ENCODE data around the gene ANXA1. TPM values are rescaled to one million over a fixed set of nuclear protein-coding genes. Genes with fewer than 3 reads are reported as not detected.
"Not testable (repeated sequence)": the region's sequence is repeated elsewhere in the genome, so short reads cannot be mapped to it uniquely, and the experiment has no call there.

Gene ANXA1, protein sequence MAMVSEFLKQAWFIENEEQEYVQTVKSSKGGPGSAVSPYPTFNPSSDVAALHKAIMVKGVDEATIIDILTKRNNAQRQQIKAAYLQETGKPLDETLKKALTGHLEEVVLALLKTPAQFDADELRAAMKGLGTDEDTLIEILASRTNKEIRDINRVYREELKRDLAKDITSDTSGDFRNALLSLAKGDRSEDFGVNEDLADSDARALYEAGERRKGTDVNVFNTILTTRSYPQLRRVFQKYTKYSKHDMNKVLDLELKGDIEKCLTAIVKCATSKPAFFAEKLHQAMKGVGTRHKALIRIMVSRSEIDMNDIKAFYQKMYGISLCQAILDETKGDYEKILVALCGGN
- 10 to 100 TPM; 88.2 to 90.8 TPM for total RNA-seq

DNA sequence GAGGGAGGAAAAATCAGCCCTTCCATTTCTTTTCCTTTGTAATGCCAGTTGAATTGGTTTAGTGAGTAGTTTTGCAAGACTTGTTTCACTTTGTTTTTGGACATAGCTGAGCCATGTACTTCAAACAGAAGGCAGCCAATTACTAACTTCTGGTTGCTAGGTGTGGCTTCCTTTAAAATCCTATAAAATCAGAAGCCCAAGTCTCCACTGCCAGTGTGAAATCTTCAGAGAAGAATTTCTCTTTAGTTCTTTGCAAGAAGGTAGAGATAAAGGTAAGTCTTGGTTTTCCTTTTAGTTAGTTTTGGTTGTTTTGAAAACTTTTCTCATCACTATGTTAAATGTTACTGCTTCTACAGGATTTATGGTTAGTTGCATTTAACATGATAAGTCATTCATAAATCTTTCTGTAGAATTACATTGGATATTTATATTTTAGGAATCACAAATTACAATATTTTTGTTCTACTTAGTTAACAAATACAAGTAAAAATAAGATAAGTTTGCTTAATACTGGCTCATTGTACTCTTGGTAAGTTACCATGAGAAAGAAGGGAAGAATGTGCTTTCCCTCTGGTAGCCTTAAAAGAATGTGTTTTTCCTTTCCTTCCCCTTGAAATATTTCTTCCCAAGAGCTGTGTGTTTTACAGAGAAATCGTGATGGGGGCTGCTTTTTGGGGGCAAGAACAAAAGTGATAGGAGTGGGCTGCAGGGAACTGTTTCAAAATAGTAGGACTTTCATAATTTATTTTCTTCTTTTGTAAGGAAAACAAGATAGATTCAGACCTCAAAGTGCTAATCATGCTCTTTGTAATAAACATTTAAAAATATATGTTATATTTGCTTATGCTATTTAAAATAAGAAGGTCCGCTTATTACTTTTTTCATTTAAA is at the start of gene ANXA1:
TSS of gene ANXA1 (plus strand) at position 213 of the 890 bp plus-strand sequence. CDS start 6,671 bp downstream, outside the sequence.
- DNase-seq (no peak), ATAC-seq (peak; percentile 59)
- CTCF ChIA-PET, result interaction anchor here (0.7 to 2.7 kb wide), 7 partner anchors 19 to 45 kb away, joined by 3 to 14 read pairs (median 4); no protein-coding TSS in a partner anchor
- Mint-ChIP-seq H3K9me3 (ENCODE audit: insufficient read depth) (no peaks in the 10 kb centered on the region), H3K36me3 (ENCODE audit: low read depth) (peaks cover 20% of the 10 kb centered on the region), H3K27me3 (ENCODE audit: low read depth) (no peaks in the 10 kb centered on the region), H3K27ac (peak within 1 kb of the TSS; percentile 86), H3K4me3 (peak within 1 kb of the TSS; percentile 88), H3K4me1 (ENCODE audit: low read depth) (peaks cover 76% of the 10 kb centered on the region)
- POLR2A ChIA-PET, result interaction anchor here (0.8 to 2.7 kb wide), 4 partner anchors 10 to 928 kb away, joined by 3 to 11 read pairs (median 4); partner anchors contain the start of gene ZFAND5

DNA sequence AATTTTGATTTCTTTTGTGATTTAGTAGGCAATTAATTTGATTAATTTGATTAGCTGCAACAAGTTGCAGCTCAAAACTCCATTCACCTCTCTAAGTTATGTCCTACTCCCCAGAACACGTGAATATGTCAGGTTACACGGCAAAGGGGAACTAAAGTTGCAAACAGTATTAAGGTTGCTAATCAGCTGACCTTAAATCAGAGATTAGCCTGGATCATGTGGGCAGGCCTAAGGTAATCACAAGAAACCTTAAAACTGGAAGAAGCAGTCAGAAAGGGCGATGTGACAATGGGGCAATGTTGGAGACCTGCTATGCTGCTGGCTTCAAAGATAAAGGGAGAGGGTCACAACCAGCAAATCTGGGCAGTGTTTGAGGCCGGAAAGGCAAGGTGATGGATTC is 47.3 kb upstream of the ANXA1 start:
- ATAC-seq, result no peak
- H3K27me3 Mint-ChIP-seq (ENCODE audit: low read depth), result peaks cover 7% of the 10 kb centered on the region
- no peak overlapping the region for H3K27ac Mint-ChIP-seq
- H3K9me3 Mint-ChIP-seq (ENCODE audit: insufficient read depth), result no peaks in the 10 kb centered on the region
- no peak for DNase-seq
- H3K36me3 Mint-ChIP-seq (ENCODE audit: low read depth), result no peaks in the 10 kb centered on the region
- H3K4me3 Mint-ChIP-seq, result no peak overlapping the region
- POLR2A ChIA-PET, result no interaction called here
- CTCF ChIA-PET, result interaction anchor here (1.2 kb wide), 1 partner anchor 77 kb away, joined by 3 read pairs; no protein-coding TSS in a partner anchor
- no peaks in the 10 kb centered on the region for H3K4me1 Mint-ChIP-seq (ENCODE audit: low read depth)

- H3K4me3 Mint-ChIP-seq, result no peak overlapping the region
- ATAC-seq, result no peak
- H3K4me1 Mint-ChIP-seq (ENCODE audit: low read depth), result no peaks in the 10 kb centered on the region
- H3K9me3 Mint-ChIP-seq (ENCODE audit: insufficient read depth), result no peaks in the 10 kb centered on the region
- DNase-seq, result no peak
- ChIA-PET POLR2A (no interaction called here), CTCF (no interaction called here)
- no peaks in the 10 kb centered on the region for H3K36me3 Mint-ChIP-seq (ENCODE audit: low read depth)
- no peak overlapping the region for H3K27ac Mint-ChIP-seq
- H3K27me3 Mint-ChIP-seq (ENCODE audit: low read depth), result peaks cover 7% of the 10 kb centered on the region
Observed at GRCh38 chr9:73104921-73105320, 46.7 kb upstream of the ANXA1 start.

GRCh38 chr9:73107489-73108069 is 44.1 kb upstream of the ANXA1 start:
- ATAC-seq (peak; percentile 93), DNase-seq (peak; percentile 76)
- H3K27me3 Mint-ChIP-seq (ENCODE audit: low read depth); H3K36me3 Mint-ChIP-seq (ENCODE audit: low read depth); H3K27ac Mint-ChIP-seq; POLR2A ChIA-PET; H3K9me3 Mint-ChIP-seq (ENCODE audit: insufficient read depth); H3K4me3 Mint-ChIP-seq; H3K4me1 Mint-ChIP-seq (ENCODE audit: low read depth): not testable (repeated sequence)
- CTCF ChIA-PET, result interaction anchor here (0.6 to 8.6 kb wide), 26 partner anchors 9 to 1178 kb away, joined by 3 to 124 read pairs (median 4); partner anchors contain the start of gene ANXA1

DNA sequence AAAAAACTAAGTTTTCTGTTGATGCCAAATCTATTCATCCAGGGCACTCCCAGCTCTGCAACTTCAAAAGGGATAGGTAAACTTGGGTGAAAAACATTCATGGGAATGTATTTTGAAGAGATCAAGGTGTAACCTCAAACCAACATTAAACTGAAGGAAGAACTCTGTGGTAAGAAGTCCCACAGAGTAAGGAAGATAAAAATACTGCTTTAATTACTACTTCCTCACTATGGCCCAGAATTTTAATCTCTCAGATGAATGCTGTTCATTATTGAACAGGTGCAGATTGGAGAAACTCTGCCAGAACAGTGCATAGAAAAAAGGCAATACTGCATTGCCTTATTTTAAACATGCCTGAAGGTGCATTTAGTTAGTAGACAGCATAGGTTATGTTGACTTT is 37.6 kb upstream of the ANXA1 start:
- peaks cover 31% of the 10 kb centered on the region for H3K4me1 Mint-ChIP-seq (ENCODE audit: low read depth)
- no peak for DNase-seq
- H3K27ac Mint-ChIP-seq, result no peak overlapping the region
- no peaks in the 10 kb centered on the region for H3K36me3 Mint-ChIP-seq (ENCODE audit: low read depth)
- POLR2A ChIA-PET, result interaction anchor here (1.0 kb wide), 1 partner anchor 63 kb away, joined by 3 read pairs; no protein-coding TSS in a partner anchor
- H3K27me3 Mint-ChIP-seq (ENCODE audit: low read depth), result no peaks in the 10 kb centered on the region
- H3K4me3 Mint-ChIP-seq, result no peak overlapping the region
- no peaks in the 10 kb centered on the region for H3K9me3 Mint-ChIP-seq (ENCODE audit: insufficient read depth)
- no peak for ATAC-seq
- CTCF ChIA-PET, result interaction anchor here (1.2 to 8.6 kb wide), 4 partner anchors 11 to 66 kb away, joined by 3 to 124 read pairs (median 3); no protein-coding TSS in a partner anchor

DNA sequence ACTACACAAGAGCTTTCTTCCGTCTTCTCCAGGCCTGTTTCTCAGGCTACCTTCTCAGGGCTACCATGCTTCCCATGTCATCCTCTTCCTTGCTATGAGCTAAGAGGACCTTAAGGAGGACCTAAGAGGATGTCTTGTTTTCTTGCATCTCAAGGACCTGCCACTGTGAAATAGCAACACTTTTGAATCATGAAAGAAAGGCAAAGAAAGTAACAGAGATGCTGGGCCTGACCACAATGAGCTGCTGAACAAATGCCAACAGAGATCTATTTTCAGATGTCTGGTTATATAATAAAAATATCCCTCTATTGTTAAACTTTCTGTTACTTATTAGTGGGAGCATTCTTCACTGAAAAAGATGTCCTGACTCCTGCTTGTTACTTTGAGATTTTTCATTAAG is 36.7 kb upstream of the ANXA1 start:
- ChIA-PET POLR2A (interaction anchor here (1.0 kb wide), 1 partner anchor 62 kb away, joined by 3 read pairs; no protein-coding TSS in a partner anchor), CTCF (interaction anchor here (0.9 to 8.6 kb wide), 8 partner anchors 8 to 1142 kb away, joined by 3 to 124 read pairs (median 3); no protein-coding TSS in a partner anchor)
- Mint-ChIP-seq H3K36me3 (ENCODE audit: low read depth) (no peaks in the 10 kb centered on the region), H3K4me3 (no peak overlapping the region), H3K27me3 (ENCODE audit: low read depth) (no peaks in the 10 kb centered on the region), H3K4me1 (ENCODE audit: low read depth) (peaks cover 31% of the 10 kb centered on the region), H3K27ac (no peak overlapping the region), H3K9me3 (ENCODE audit: insufficient read depth) (no peaks in the 10 kb centered on the region)
- DNase-seq (no peak), ATAC-seq (no peak)

- DNase-seq, result no peak
- POLR2A ChIA-PET, result no interaction called here
- no peak for ATAC-seq
- no peaks in the 10 kb centered on the region for H3K9me3 Mint-ChIP-seq (ENCODE audit: insufficient read depth)
- H3K27ac Mint-ChIP-seq, result no peak overlapping the region
- H3K36me3 Mint-ChIP-seq (ENCODE audit: low read depth), result no peaks in the 10 kb centered on the region
- CTCF ChIA-PET, result interaction anchor here (1.0 to 5.6 kb wide), 5 partner anchors 8 to 62 kb away, joined by 3 to 23 read pairs (median 5); no protein-coding TSS in a partner anchor
- H3K27me3 Mint-ChIP-seq (ENCODE audit: low read depth), result no peaks in the 10 kb centered on the region
- H3K4me3 Mint-ChIP-seq, result no peak overlapping the region
- peaks cover 31% of the 10 kb centered on the region for H3K4me1 Mint-ChIP-seq (ENCODE audit: low read depth)
Observed at GRCh38 chr9:73116031-73116430, 35.6 kb upstream of the ANXA1 start.

- H3K27me3 Mint-ChIP-seq (ENCODE audit: low read depth), result no peaks in the 10 kb centered on the region
- ChIA-PET CTCF (interaction anchor here (1.2 to 5.6 kb wide), 4 partner anchors 9 to 62 kb away, joined by 3 to 23 read pairs (median 7); no protein-coding TSS in a partner anchor), POLR2A (no interaction called here)
- H3K36me3 Mint-ChIP-seq (ENCODE audit: low read depth), result no peaks in the 10 kb centered on the region
- DNase-seq (no peak), ATAC-seq (no peak)
- peaks cover 31% of the 10 kb centered on the region for H3K4me1 Mint-ChIP-seq (ENCODE audit: low read depth)
- no peaks in the 10 kb centered on the region for H3K9me3 Mint-ChIP-seq (ENCODE audit: insufficient read depth)
- H3K4me3 Mint-ChIP-seq, result no peak overlapping the region
- H3K27ac Mint-ChIP-seq, result no peak overlapping the region
Observed at GRCh38 chr9:73116880-73117279, 34.8 kb upstream of the ANXA1 start.

DNA sequence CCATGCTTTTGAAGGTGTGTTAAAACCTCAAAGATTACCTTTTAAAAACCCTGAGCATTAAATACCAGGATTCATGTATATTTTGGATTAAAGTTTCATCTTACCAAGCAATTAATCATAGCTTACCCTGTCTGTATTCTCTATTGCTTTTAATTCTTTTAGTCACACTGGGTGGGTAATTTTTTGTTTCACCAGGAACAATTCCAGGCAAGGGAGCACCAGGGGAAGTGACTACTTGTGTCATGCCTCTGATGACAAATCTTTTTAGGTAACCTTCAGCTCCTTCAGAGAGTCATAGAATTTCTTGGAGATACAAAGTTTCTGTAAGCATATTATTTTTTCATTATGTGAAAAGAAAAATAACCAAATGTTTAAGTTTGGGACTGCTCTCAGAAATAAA is 33.4 kb upstream of the ANXA1 start:
- no peak overlapping the region for H3K4me3 Mint-ChIP-seq
- H3K36me3 Mint-ChIP-seq (ENCODE audit: low read depth), result no peaks in the 10 kb centered on the region
- H3K4me1 Mint-ChIP-seq (ENCODE audit: low read depth), result peaks cover 31% of the 10 kb centered on the region
- no peaks in the 10 kb centered on the region for H3K9me3 Mint-ChIP-seq (ENCODE audit: insufficient read depth)
- H3K27ac Mint-ChIP-seq, result no peak overlapping the region
- H3K27me3 Mint-ChIP-seq (ENCODE audit: low read depth), result no peaks in the 10 kb centered on the region
- ATAC-seq (no peak), DNase-seq (no peak)
- POLR2A ChIA-PET, result no interaction called here
- CTCF ChIA-PET, result interaction anchor here (1.6 to 5.6 kb wide), 2 partner anchors 11 to 37 kb away, joined by 4 to 23 read pairs; no protein-coding TSS in a partner anchor

GRCh38 chr9:73118898-73119554 is 32.6 kb upstream of the ANXA1 start:
- no peaks in the 10 kb centered on the region for H3K9me3 Mint-ChIP-seq (ENCODE audit: insufficient read depth)
- H3K4me1 Mint-ChIP-seq (ENCODE audit: low read depth), result peaks cover 27% of the 10 kb centered on the region
- no peak overlapping the region for H3K27ac Mint-ChIP-seq
- POLR2A ChIA-PET, result no interaction called here
- ATAC-seq, result no peak
- H3K36me3 Mint-ChIP-seq (ENCODE audit: low read depth), result no peaks in the 10 kb centered on the region
- no peaks in the 10 kb centered on the region for H3K27me3 Mint-ChIP-seq (ENCODE audit: low read depth)
- CTCF ChIA-PET, result interaction anchor here (5.6 kb wide), 1 partner anchor 11 kb away, joined by 23 read pairs; no protein-coding TSS in a partner anchor
- no peak overlapping the region for H3K4me3 Mint-ChIP-seq
- DNase-seq, result no peak
